ENCODE measurements around the gene C10orf143.

- TF ChIP-seq CTCF (IDR thresholded peaks at IDR 0.05) = no peak
- TF ChIP-seq POLR2A (IDR thresholded peaks at IDR 0.05) = no peak
- TF ChIP-seq EP300 (IDR thresholded peaks at IDR 0.05) = no peak
Measured at GRCh38 chr10:130146042-130146441, 35.4 kb upstream of the C10orf143 start.
